Measurements from ENCODE around the gene OSBPL3. TPM values are rescaled to one million over a fixed set of nuclear protein-coding genes. Genes with fewer than 3 reads are reported as not detected.

OSBPL3 gene
- total and polyA plus RNA-seq, 2 donors (not counting 3 experiments of a cell fraction or from before 2014, with no cell fraction given) = 7.5 to 27.1 TPM

DNA sequence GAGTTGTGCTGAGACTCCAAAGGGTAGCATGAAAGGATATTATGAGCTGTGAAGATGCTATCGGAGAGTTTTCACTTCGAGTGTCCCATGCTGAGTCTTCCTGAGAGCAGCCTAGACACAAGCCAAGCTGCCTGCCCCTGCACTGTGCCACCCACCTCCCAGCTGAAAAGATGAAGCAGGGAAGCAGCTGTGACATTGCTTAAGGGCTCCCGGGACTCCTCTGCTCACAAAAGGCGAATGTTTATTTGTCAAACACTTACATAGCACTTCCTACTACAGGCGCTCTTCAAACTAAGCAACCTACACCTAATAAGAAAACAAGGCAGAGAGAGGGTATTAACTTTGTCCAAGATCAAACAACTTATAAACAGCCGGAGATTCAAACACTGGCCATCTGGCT is 95.6 kb downstream of the OSBPL3 start:
- no peak for FAIRE-seq
- Histone ChIP-seq H3K4me2 (ENCODE audit: insufficient read depth, low read length) (no peak overlapping the region), H3K9ac (replicated peaks; ENCODE audit: extremely low read depth, insufficient read depth, low read length) (no peak overlapping the region), H3K79me2 (ENCODE audit: control insufficient read depth, insufficient read depth, low read length) (peaks cover 3% of the 10 kb centered on the region), H2AFZ (ENCODE audit: low read depth, low read length) (no peak overlapping the region), H3K27ac (ENCODE audit: insufficient read depth, low read depth, low read length) (no peak overlapping the region), H3K4me1 (ENCODE audit: control insufficient read depth, extremely low read depth, insufficient read depth, low read length) (peaks cover 47% of the 10 kb centered on the region), H4K20me1 (replicated peaks; ENCODE audit: control insufficient read depth, extremely low read depth, insufficient read depth, low read length) (no peaks in the 10 kb centered on the region), H3K9me1 (replicated peaks; ENCODE audit: control insufficient read depth, extremely low read depth, insufficient read depth, low read length) (no peaks in the 10 kb centered on the region), H3K27me3 (ENCODE audit: control insufficient read depth in 2 of 2, insufficient read depth in 2 of 2, low read length in 2 of 2) (no peaks in the 10 kb centered on the region), H3K4me3 (replicated peaks in 1 of 3; ENCODE audit: insufficient read depth in 1 of 3, low read depth in 1 of 3, low read length in 3 of 3) (no peak overlapping the region), H3K36me3 (ENCODE audit: control insufficient read depth in 2 of 2, extremely low read depth in 1 of 2, insufficient read depth in 2 of 2, low read length in 2 of 2) (no peaks in the 10 kb centered on the region), H3K9me3 (replicated peaks; ENCODE audit: control insufficient read depth, insufficient read depth, low read length) (no peaks in the 10 kb centered on the region)
- TF ChIP-seq JUN (IDR thresholded peaks at IDR 0.05; ENCODE audit: borderline replicate concordance, insufficient read depth, insufficient read length, low read depth) (no peak), FOS (IDR thresholded peaks at IDR 0.05; ENCODE audit: borderline replicate concordance, insufficient read depth, low read length) (no peak), MYC (IDR thresholded peaks at IDR 0.05; ENCODE audit: low read depth, low read length) (no peak), EZH2 (IDR thresholded peaks at IDR 0.05; ENCODE audit: borderline replicate concordance, low read depth, low read length, severe bottlenecking) (no peak), POLR2AphosphoS5 (IDR thresholded peaks at IDR 0.05; ENCODE audit: insufficient read depth, low read depth, low read length) (no peak), POLR2A (IDR thresholded peaks at IDR 0.05; ENCODE audit: low read depth, low read length) (no peak), GATA2 (IDR thresholded peaks at IDR 0.05; ENCODE audit: insufficient read depth, insufficient read length, low read depth, low read length) (no peak)
- TF ChIP-seq, protein P1, sequence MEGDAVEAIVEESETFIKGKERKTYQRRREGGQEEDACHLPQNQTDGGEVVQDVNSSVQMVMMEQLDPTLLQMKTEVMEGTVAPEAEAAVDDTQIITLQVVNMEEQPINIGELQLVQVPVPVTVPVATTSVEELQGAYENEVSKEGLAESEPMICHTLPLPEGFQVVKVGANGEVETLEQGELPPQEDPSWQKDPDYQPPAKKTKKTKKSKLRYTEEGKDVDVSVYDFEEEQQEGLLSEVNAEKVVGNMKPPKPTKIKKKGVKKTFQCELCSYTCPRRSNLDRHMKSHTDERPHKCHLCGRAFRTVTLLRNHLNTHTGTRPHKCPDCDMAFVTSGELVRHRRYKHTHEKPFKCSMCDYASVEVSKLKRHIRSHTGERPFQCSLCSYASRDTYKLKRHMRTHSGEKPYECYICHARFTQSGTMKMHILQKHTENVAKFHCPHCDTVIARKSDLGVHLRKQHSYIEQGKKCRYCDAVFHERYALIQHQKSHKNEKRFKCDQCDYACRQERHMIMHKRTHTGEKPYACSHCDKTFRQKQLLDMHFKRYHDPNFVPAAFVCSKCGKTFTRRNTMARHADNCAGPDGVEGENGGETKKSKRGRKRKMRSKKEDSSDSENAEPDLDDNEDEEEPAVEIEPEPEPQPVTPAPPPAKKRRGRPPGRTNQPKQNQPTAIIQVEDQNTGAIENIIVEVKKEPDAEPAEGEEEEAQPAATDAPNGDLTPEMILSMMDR (IDR thresholded peaks at IDR 0.05; ENCODE audit: extremely low read depth in 1 of 2, insufficient read depth in 1 of 2, low read depth in 1 of 2, low read length in 2 of 2) = no peak
- TF ChIP-seq, protein P2, sequence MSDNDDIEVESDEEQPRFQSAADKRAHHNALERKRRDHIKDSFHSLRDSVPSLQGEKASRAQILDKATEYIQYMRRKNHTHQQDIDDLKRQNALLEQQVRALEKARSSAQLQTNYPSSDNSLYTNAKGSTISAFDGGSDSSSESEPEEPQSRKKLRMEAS (IDR thresholded peaks at IDR 0.05; ENCODE audit: insufficient read depth, insufficient read length) = no peak
- DNase-seq (ENCODE audit: low read depth, low spot score) = no peak
- BruUV-seq (replicated peaks) = no TSS peak
- ChIA-PET CTCF (interaction anchor here (1.2 to 2.2 kb wide), 4 partner anchors 10 to 95 kb away, joined by 3 to 19 read pairs (median 4); partner anchors contain the start of gene OSBPL3), POLR2A (no interaction called here)
- intact Hi-C loops (cut with micrococcal nuclease) = loop anchor here (2.0 kb wide), 2 partner anchors 42 to 96 kb away; partner anchors contain the start of gene OSBPL3
- dilution Hi-C loops (cut with MboI; ENCODE audit: extremely low pct_ligation_motif_present, low sequenced_read_pairs) = no loop called here

All from endothelial cell of umbilical vein (primary cell).